Osteoblast (primary cell): Measurements from ENCODE around the gene TFIP11. TPM values are rescaled to one million over a fixed set of nuclear protein-coding genes. Genes with fewer than 3 reads are reported as not detected.

ENCODE experiments used
- DNase-seq: peaks from one replicate; pipeline ENCODE4 v3.0.0; 2011; ENCODE audit warnings: low spot score, mixed read lengths; ENCODE audit not compliant: insufficient read length; ENCODE audit errors: missing footprints
- H2AFZ ChIP-seq: 2 replicates; pipeline ENCODE4 v1.6.0; 2011; ENCODE audit warnings: mild to moderate bottlenecking, low read length
- H3K27ac ChIP-seq: 2 replicates; pipeline ENCODE4 v1.5.1; 2011; ENCODE audit warnings: mild to moderate bottlenecking, low read depth, low read length, moderate library complexity
- H3K27me3 ChIP-seq: 2 replicates; pipeline ENCODE4 v1.6.0; 2012; ENCODE audit warnings: mild to moderate bottlenecking, control low read depth, inconsistent platforms, low read length, moderate library complexity; ENCODE audit not compliant: insufficient read depth
- H3K36me3 ChIP-seq: 2 replicates; pipeline ENCODE4 v1.5.1; 2011; ENCODE audit warnings: mild to moderate bottlenecking, low read length, control low read depth, moderate library complexity; ENCODE audit not compliant: insufficient read depth
- H3K4me1 ChIP-seq: 2 replicates; pipeline ENCODE4 v1.5.1; 2011; ENCODE audit warnings: mild to moderate bottlenecking, low read length, control low read depth, moderate library complexity; ENCODE audit not compliant: insufficient read depth
- H3K4me2 ChIP-seq: 2 replicates; pipeline ENCODE4 v1.6.0; 2011; ENCODE audit warnings: mild to moderate bottlenecking, low read length; ENCODE audit not compliant: insufficient read depth
- H3K4me3 ChIP-seq: fragments of 200-600 bp; sonication (generic); 3 replicates; pipeline ENCODE4 v1.5.1; 2012; ENCODE audit warnings: mild to moderate bottlenecking, low read length, inconsistent platforms; ENCODE audit not compliant: insufficient read depth
- H3K79me2 ChIP-seq: 2 replicates; pipeline ENCODE4 v1.6.0; 2012; ENCODE audit warnings: mild to moderate bottlenecking, low read length, control low read depth, inconsistent platforms; ENCODE audit not compliant: insufficient read depth
- H3K9me3 ChIP-seq: 2 replicates; pipeline ENCODE4 v1.5.1; 2011; ENCODE audit warnings: low read depth, low read length, control low read depth
- H4K20me1 ChIP-seq: 2 replicates; pipeline ENCODE4 v1.6.0; 2012; ENCODE audit warnings: mild to moderate bottlenecking, low read length, control low read depth; ENCODE audit not compliant: insufficient read depth
- CTCF ChIP-seq: IDR thresholded peaks from 2 replicates; pipeline ENCODE4 v1.5.1; 2011; ENCODE audit warnings: mild to moderate bottlenecking, low read depth, low read length, moderate library complexity; ENCODE audit errors: extremely low read depth
- total RNA-seq: library from RNA; depleted of rRNA; stranded (reverse); fragments of >200 nt; gene quantifications from 2 replicates; pipeline ENCODE4 v1.2.3, GENCODE V29; 2012

TFIP11 gene
- total RNA-seq, 1 donor, result 34.7 TPM

- H2AFZ ChIP-seq, result no peak overlapping the region
- TF ChIP-seq CTCF, result no peak
- DNase-seq, result no peak
- H3K4me2 ChIP-seq, result peak overlapping the region; percentile 49
- no peaks in the 10 kb centered on the region for H3K9me3 ChIP-seq
- H3K79me2 ChIP-seq, result peaks cover 71% of the 10 kb centered on the region
- peaks cover 9% of the 10 kb centered on the region for H3K36me3 ChIP-seq
- H3K4me3 ChIP-seq, result no peak overlapping the region
- peak overlapping the region; percentile 94 for H3K27ac ChIP-seq
- H4K20me1 ChIP-seq, result peaks cover 12% of the 10 kb centered on the region
- H3K27me3 ChIP-seq, result no peaks in the 10 kb centered on the region
- H3K4me1 ChIP-seq, result peaks cover 44% of the 10 kb centered on the region
These were observed 37.7 kb upstream of the TFIP11 start for GRCh38 chr22:26549902-26550497.

- Histone ChIP-seq H3K4me2 (no peak overlapping the region), H3K27me3 (no peaks in the 10 kb centered on the region), H3K27ac (no peak overlapping the region), H3K4me3 (no peak overlapping the region), H3K9me3 (no peaks in the 10 kb centered on the region), H3K4me1 (peaks cover 42% of the 10 kb centered on the region), H3K79me2 (peaks cover 71% of the 10 kb centered on the region), H3K36me3 (peaks cover 12% of the 10 kb centered on the region), H2AFZ (no peak overlapping the region), H4K20me1 (peaks cover 16% of the 10 kb centered on the region)
- no peak for TF ChIP-seq CTCF
- no peak for DNase-seq
These were observed 36.7 kb upstream of the TFIP11 start for GRCh38 chr22:26548984-26549383.

GRCh38 chr22:26548303-26548702 is 36.0 kb upstream of the TFIP11 start:
- H3K27me3 ChIP-seq, result no peaks in the 10 kb centered on the region
- no peak overlapping the region for H3K4me3 ChIP-seq
- TF ChIP-seq CTCF, result no peak
- peaks cover 16% of the 10 kb centered on the region for H3K36me3 ChIP-seq
- H3K4me1 ChIP-seq, result peaks cover 35% of the 10 kb centered on the region
- no peaks in the 10 kb centered on the region for H3K9me3 ChIP-seq
- H4K20me1 ChIP-seq, result peaks cover 21% of the 10 kb centered on the region
- no peak overlapping the region for H3K27ac ChIP-seq
- no peak overlapping the region for H2AFZ ChIP-seq
- H3K79me2 ChIP-seq, result peaks cover 71% of the 10 kb centered on the region
- DNase-seq, result no peak
- H3K4me2 ChIP-seq, result no peak overlapping the region

- TF ChIP-seq CTCF, result no peak
- Histone ChIP-seq H3K4me2 (no peak overlapping the region), H3K79me2 (peaks cover 71% of the 10 kb centered on the region), H2AFZ (no peak overlapping the region), H3K27ac (no peak overlapping the region), H4K20me1 (peaks cover 21% of the 10 kb centered on the region), H3K9me3 (no peaks in the 10 kb centered on the region), H3K4me3 (no peak overlapping the region), H3K4me1 (peaks cover 30% of the 10 kb centered on the region), H3K36me3 (peaks cover 16% of the 10 kb centered on the region), H3K27me3 (no peaks in the 10 kb centered on the region)
- no peak for DNase-seq
These were observed 35.6 kb upstream of the TFIP11 start for GRCh38 chr22:26547837-26548236.
